Neural progenitor cell (in vitro differentiated cells): ENCODE measurements around the gene MAP4K1. TPM values are rescaled to one million over a fixed set of nuclear protein-coding genes. Genes with fewer than 3 reads are reported as not detected.

Experiments used
- DNase-seq: peaks from one replicate; pipeline ENCODE4 v3.0.0-alpha.2; 2016; ENCODE audit warnings: low spot score
- H2AFZ ChIP-seq: fragments of 200-600 bp; sonication (generic); replicated peaks from 2 replicates; pipeline ENCODE4 v1.6.1; 2016; ENCODE audit warnings: antibody characterized with exemption
- H3F3A ChIP-seq: fragments of 200-600 bp; sonication (generic); 2 replicates; pipeline ENCODE4 v1.6.1; 2016; ENCODE audit warnings: antibody characterized with exemption, low read depth
- H3K27ac ChIP-seq: fragments of 200-600 bp; sonication (generic); 2 replicates; pipeline ENCODE4 v1.5.1; 2016; ENCODE audit warnings: mild to moderate bottlenecking
- H3K27me3 ChIP-seq: fragments of 200-600 bp; sonication (generic); 2 replicates; pipeline ENCODE4 v1.6.1; 2016; ENCODE audit warnings: mild to moderate bottlenecking, moderate library complexity
- H3K36me3 ChIP-seq: fragments of 200-600 bp; sonication (generic); 2 replicates; pipeline ENCODE4 v1.5.1; 2016
- H3K4me1 ChIP-seq: fragments of 200-600 bp; sonication (generic); 2 replicates; pipeline ENCODE4 v1.6.1; 2016; ENCODE audit warnings: mixed run types
- H3K4me2 ChIP-seq: fragments of 200-600 bp; sonication (generic); 2 replicates; pipeline ENCODE4 v1.6.1; 2016
- H3K4me3 ChIP-seq: fragments of 200-600 bp; sonication (generic); 2 replicates; pipeline ENCODE4 v1.5.1; 2016
- H3K79me2 ChIP-seq: fragments of 200-600 bp; sonication (generic); 2 replicates; pipeline ENCODE4 v1.6.1; 2016; ENCODE audit warnings: low read depth
- H3K9ac ChIP-seq: fragments of 200-600 bp; sonication (generic); 2 replicates; pipeline ENCODE4 v1.6.1; 2016
- H3K9me3 ChIP-seq: fragments of 200-600 bp; sonication (generic); 2 replicates; pipeline ENCODE4 v1.5.1; 2016; ENCODE audit warnings: low read depth
- H4K20me1 ChIP-seq: fragments of 200-600 bp; sonication (generic); 2 replicates; pipeline ENCODE4 v1.6.1; 2016; ENCODE audit warnings: low read depth
- H3K27ac Mint-ChIP-seq: 3 replicates; pipeline ENCODE4 v1.8.0; 2021; ENCODE audit warnings: mixed read lengths
- H3K27me3 Mint-ChIP-seq: 2 replicates; pipeline ENCODE4 v1.8.0; 2022; ENCODE audit warnings: low read depth, mild to moderate bottlenecking, inconsistent platforms, moderate library complexity, mixed read lengths; ENCODE audit not compliant: insufficient read depth
- H3K36me3 Mint-ChIP-seq: 3 replicates; pipeline ENCODE4 v1.8.0; 2021; ENCODE audit warnings: mixed read lengths
- H3K4me1 Mint-ChIP-seq: 3 replicates; pipeline ENCODE4 v1.8.0; 2021; ENCODE audit warnings: mixed read lengths
- H3K4me3 Mint-ChIP-seq: 3 replicates; pipeline ENCODE4 v1.8.0; 2021; ENCODE audit warnings: mild to moderate bottlenecking, moderate library complexity, mixed read lengths
- H3K9me3 Mint-ChIP-seq: 3 replicates; pipeline ENCODE4 v1.8.0; 2020; ENCODE audit warnings: mixed read lengths
- EZH2 ChIP-seq: fragments of 200-600 bp; sonication (generic); IDR thresholded peaks from 2 replicates; pipeline ENCODE4 v1.6.1; 2017; ENCODE audit warnings: antibody characterized with exemption, mild to moderate bottlenecking, moderate library complexity
- EZH2phosphoT487 ChIP-seq: fragments of 200-600 bp; sonication (generic); IDR thresholded peaks from 2 replicates; pipeline ENCODE4 v1.6.1; 2017; ENCODE audit warnings: antibody characterized with exemption
- total RNA-seq: library from RNA; depleted of rRNA; stranded (reverse); fragments of >200 nt; gene quantifications from 2 replicates; pipeline ENCODE4 v1.2.3, GENCODE V29; 2015; ENCODE audit warnings: low replicate concordance
- TF ChIP-seq, protein P1 (sequence below): fragments of 200-600 bp; sonication (generic); IDR thresholded peaks from 2 replicates; pipeline ENCODE4 v1.5.1; 2017; ENCODE audit warnings: antibody characterized with exemption, mild to moderate bottlenecking

Gene MAP4K1
- total RNA-seq, 1 donor from 2014 or later = 3.6 TPM

DNA sequence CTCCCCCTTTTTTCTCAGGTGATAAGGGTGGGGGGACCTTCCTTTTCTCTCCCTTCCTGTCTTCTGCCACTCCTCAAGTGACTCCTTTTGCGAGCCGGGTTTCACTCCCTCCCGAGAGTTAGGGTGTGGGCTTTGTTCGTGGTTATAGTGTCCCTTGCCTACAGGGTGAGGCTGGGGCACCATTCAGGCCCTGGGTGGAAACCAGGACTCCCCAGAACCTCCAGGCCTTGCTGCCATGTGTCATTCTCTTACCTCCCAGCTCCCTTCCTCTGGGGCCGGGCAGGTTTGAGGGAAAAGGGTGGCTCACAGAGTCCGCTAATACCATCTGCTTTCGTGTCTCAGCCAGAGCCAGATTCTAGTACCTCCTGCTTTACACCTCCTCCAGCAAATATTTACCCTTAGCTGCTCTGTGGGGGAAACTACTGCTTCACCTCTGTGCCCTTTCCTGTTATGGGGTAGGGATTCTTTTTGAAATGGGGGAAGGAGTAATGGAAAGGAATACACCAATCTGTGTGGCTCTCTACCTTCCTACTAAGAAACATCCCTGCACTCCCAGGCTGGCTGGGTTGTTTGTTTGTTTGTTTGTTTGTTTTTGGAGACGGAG, 32.5 kb upstream of the MAP4K1 start:
- H3K4me1 ChIP-seq = peaks cover 44% of the 10 kb centered on the region
- H3K4me3 Mint-ChIP-seq = peak overlapping the region; percentile 95
- peak overlapping the region; percentile 90 for H3K4me2 ChIP-seq
- H3F3A ChIP-seq = peaks cover 21% of the 10 kb centered on the region
- H3K79me2 ChIP-seq = peaks cover 77% of the 10 kb centered on the region
- no peaks in the 10 kb centered on the region for H3K9me3 Mint-ChIP-seq
- peak overlapping the region; percentile 94 for H3K4me3 ChIP-seq
- H3K36me3 ChIP-seq = no peaks in the 10 kb centered on the region
- TF ChIP-seq, protein P1, sequence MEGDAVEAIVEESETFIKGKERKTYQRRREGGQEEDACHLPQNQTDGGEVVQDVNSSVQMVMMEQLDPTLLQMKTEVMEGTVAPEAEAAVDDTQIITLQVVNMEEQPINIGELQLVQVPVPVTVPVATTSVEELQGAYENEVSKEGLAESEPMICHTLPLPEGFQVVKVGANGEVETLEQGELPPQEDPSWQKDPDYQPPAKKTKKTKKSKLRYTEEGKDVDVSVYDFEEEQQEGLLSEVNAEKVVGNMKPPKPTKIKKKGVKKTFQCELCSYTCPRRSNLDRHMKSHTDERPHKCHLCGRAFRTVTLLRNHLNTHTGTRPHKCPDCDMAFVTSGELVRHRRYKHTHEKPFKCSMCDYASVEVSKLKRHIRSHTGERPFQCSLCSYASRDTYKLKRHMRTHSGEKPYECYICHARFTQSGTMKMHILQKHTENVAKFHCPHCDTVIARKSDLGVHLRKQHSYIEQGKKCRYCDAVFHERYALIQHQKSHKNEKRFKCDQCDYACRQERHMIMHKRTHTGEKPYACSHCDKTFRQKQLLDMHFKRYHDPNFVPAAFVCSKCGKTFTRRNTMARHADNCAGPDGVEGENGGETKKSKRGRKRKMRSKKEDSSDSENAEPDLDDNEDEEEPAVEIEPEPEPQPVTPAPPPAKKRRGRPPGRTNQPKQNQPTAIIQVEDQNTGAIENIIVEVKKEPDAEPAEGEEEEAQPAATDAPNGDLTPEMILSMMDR = no peak
- TF ChIP-seq EZH2 = no peak
- no peak for TF ChIP-seq EZH2phosphoT487
- H3K9ac ChIP-seq = no peak overlapping the region
- H4K20me1 ChIP-seq = peaks cover 73% of the 10 kb centered on the region
- no peaks in the 10 kb centered on the region for H3K9me3 ChIP-seq
- H3K27ac Mint-ChIP-seq = peak overlapping the region; percentile 50
- no peak for DNase-seq
- peaks cover 7% of the 10 kb centered on the region for H3K36me3 Mint-ChIP-seq
- H3K27ac ChIP-seq = no peak overlapping the region
- peaks cover 2% of the 10 kb centered on the region for H3K27me3 Mint-ChIP-seq
- H2AFZ ChIP-seq = no peak overlapping the region
- peaks cover 42% of the 10 kb centered on the region for H3K4me1 Mint-ChIP-seq
- no peaks in the 10 kb centered on the region for H3K27me3 ChIP-seq

DNA sequence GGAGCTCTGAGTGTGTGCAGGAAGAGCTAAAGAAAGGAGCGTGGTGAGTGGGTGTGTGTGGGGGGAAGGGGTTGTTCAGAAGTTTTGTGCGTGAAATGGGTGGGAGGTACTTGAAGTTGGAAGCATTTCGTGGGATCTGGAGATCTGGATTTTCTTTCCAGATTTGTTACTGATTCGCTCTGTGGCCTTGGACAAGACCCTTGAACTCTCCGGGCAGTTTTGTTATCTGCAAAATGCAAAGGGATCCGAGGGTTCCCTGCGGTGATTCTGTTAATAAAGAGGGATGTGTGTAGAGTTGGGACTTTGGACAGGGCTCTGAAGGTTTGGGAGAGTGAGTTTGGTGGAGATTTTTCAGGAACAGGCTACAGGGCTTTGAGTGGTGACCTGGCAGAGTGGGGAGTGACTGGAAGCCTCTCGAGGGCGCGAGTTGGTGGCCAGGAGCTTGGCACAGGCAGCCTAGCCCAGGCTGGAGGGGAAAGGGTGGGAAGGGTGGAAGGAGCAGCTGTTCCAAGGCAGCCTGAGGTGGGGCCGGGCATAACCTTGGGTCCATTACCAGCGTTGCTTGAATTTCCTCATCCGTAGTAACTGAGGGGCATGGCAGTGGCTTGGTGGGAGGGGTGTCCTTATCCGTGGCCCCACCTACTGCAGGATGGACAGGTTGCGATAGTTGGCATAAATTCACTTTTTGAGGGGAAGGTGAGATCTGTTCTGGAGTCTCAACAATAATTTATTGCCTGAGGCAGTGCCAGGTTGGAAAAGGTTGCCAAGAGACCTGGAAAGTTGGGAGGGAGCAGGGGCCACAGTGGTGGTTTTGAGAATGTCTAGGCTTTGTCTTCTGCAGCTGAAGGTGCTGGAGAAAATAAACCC, 31.8 kb upstream of the MAP4K1 start:
- peaks cover 5% of the 10 kb centered on the region for H3K36me3 Mint-ChIP-seq
- peak overlapping the region; percentile 39 for H3K27ac Mint-ChIP-seq
- H3K4me3 ChIP-seq = peak overlapping the region; percentile 94
- H3K4me1 ChIP-seq = peaks cover 36% of the 10 kb centered on the region
- H3K27me3 ChIP-seq = no peaks in the 10 kb centered on the region
- peak overlapping the region; percentile 83 for H3K9ac ChIP-seq
- peaks cover 16% of the 10 kb centered on the region for H3F3A ChIP-seq
- H3K4me1 Mint-ChIP-seq = peaks cover 35% of the 10 kb centered on the region
- H3K4me3 Mint-ChIP-seq = peak overlapping the region; percentile 95
- TF ChIP-seq EZH2phosphoT487 (no peak), EZH2 (no peak)
- TF ChIP-seq, protein P1 = no peak
- H3K27me3 Mint-ChIP-seq = peaks cover 2% of the 10 kb centered on the region
- no peak for DNase-seq
- no peaks in the 10 kb centered on the region for H3K36me3 ChIP-seq
- H3K79me2 ChIP-seq = peaks cover 70% of the 10 kb centered on the region
- H3K9me3 ChIP-seq = no peaks in the 10 kb centered on the region
- H3K9me3 Mint-ChIP-seq = no peaks in the 10 kb centered on the region
- H4K20me1 ChIP-seq = peaks cover 66% of the 10 kb centered on the region
- H3K27ac ChIP-seq = no peak overlapping the region
- H3K4me2 ChIP-seq = peak overlapping the region; percentile 90
- H2AFZ ChIP-seq = no peak overlapping the region

DNA sequence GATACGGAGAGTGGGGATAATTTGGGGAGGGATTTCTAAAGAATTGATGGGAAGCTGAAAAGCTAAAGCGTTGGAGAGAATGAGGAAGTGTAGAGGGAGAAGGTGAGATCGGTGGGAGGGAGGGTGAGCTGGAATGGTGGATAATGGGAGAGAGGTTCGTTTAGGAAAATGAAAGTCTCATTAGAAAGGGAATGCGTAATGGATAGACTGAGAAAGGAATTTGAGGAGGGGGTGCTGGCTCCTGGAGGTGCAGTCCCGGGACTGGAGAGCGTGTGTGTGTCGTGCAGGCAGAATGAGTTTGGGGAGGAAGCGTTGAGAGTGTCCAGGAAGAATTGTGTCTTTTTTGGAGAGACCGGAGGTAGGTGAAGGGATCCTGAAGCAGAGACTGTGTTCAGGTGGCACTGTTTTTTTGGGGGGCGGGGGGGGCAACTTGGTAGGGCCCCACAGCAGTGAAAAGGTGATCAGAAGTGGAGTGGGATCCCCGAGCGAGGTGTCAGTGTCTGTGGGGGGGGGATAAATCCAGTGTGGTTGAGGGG, 31.1 kb upstream of the MAP4K1 start:
- peaks cover 2% of the 10 kb centered on the region for H3K27me3 Mint-ChIP-seq
- Histone ChIP-seq H3K79me2 (peaks cover 63% of the 10 kb centered on the region), H3K4me2 (peak overlapping the region; percentile 90), H3K9me3 (no peaks in the 10 kb centered on the region), H3K4me3 (peak overlapping the region; percentile 94), H3K27me3 (no peaks in the 10 kb centered on the region), H4K20me1 (peaks cover 58% of the 10 kb centered on the region), H3K9ac (peak overlapping the region; percentile 83), H3K4me1 (peaks cover 34% of the 10 kb centered on the region), H3K36me3 (no peaks in the 10 kb centered on the region), H3K27ac (no peak overlapping the region), H2AFZ (no peak overlapping the region), H3F3A (peaks cover 9% of the 10 kb centered on the region)
- peaks cover 33% of the 10 kb centered on the region for H3K4me1 Mint-ChIP-seq
- H3K36me3 Mint-ChIP-seq = peaks cover 5% of the 10 kb centered on the region
- H3K4me3 Mint-ChIP-seq = peak overlapping the region; percentile 95
- peak; percentile 40 for DNase-seq
- TF ChIP-seq EZH2phosphoT487 (no peak), EZH2 (no peak)
- TF ChIP-seq, protein P1 = no peak
- peak overlapping the region; percentile 74 for H3K27ac Mint-ChIP-seq
- H3K9me3 Mint-ChIP-seq = no peaks in the 10 kb centered on the region
